B cell (primary cell): ENCODE measurements around the gene MOB2.

Experiments
- EZH2 ChIP-seq: IDR thresholded peaks from 2 replicates; pipeline ENCODE4 v1.6.1; 2012; ENCODE audit warnings: borderline replicate concordance, low read depth, mild to moderate bottlenecking, moderate library complexity, low read length; ENCODE audit not compliant: insufficient read depth, poor library complexity, severe bottlenecking
- TF ChIP-seq, protein P1 (sequence below): fragments of 200-600 bp; IDR thresholded peaks from one replicate; pipeline ENCODE4 v1.8.0; 2022; ENCODE audit warnings: antibody characterized with exemption, mild to moderate bottlenecking

DNA sequence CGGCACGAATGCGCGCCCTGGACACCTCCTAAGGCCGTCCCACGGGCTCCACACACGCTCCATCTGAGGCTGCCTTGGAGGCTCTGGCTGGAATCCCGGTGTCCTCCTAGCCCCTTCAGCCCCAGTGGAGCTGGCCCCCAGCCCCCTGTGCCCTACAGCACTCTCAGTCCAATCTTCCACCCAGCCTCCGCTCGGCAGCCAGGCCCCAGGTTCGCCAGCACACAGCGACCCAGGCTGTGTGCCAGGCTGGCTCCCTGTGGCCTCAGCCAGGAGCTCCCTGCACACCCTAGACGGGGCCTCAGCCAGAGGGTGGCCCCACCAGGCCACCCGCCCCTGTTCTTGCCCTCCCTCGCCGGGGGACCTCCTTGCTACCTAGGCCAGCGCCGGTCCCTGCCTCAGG is 18.6 kb downstream of the MOB2 start:
- TF ChIP-seq, protein P1, sequence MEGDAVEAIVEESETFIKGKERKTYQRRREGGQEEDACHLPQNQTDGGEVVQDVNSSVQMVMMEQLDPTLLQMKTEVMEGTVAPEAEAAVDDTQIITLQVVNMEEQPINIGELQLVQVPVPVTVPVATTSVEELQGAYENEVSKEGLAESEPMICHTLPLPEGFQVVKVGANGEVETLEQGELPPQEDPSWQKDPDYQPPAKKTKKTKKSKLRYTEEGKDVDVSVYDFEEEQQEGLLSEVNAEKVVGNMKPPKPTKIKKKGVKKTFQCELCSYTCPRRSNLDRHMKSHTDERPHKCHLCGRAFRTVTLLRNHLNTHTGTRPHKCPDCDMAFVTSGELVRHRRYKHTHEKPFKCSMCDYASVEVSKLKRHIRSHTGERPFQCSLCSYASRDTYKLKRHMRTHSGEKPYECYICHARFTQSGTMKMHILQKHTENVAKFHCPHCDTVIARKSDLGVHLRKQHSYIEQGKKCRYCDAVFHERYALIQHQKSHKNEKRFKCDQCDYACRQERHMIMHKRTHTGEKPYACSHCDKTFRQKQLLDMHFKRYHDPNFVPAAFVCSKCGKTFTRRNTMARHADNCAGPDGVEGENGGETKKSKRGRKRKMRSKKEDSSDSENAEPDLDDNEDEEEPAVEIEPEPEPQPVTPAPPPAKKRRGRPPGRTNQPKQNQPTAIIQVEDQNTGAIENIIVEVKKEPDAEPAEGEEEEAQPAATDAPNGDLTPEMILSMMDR: no peak
- no peak for TF ChIP-seq EZH2
